ENCODE data around the gene LARP4B. TPM values are rescaled to one million over a fixed set of nuclear protein-coding genes. Genes with fewer than 3 reads are reported as not detected.

LARP4B gene
- total RNA-seq, 1 experiment from 2014 or later, result 11.1 TPM

- no peaks in the 10 kb centered on the region for H3K27me3 ChIP-seq
- H3K36me3 ChIP-seq, result peaks cover 46% of the 10 kb centered on the region
- peaks cover 17% of the 10 kb centered on the region for H3K9me3 ChIP-seq
- no peak overlapping the region for H3K4me3 ChIP-seq
- DNase-seq, result no peak
Observed at GRCh38 chr10:796233-796632, 135.3 kb downstream of the LARP4B start.

DNA sequence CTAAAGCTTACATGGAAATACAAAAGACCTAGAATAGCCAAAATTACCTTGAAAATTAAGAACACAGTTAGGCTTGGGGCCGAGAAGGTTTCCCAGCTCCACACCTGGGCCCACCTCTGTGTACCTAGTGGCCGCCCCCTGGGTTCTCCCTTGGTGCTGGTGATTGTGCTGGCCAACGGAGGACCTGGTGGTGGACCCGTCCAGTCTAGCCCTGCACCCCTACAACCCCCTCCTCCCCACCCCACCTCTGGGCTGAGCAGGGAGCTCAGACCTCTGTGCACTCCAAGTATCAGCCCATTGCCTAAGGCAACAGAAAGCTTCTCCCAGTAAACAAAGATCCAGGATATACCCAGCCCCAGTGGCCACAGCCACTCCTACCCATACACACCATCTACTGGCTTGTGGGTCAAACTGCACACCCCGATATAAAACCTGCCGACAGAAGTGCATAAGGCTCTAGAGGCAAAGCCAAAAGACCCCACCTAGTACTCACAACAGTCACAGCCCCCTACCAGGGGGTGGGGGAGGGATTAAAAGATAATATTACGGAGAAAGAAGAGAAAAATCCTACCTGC lies 137.0 kb downstream of the LARP4B start:
- DNase-seq, result no peak
- H3K9me3 ChIP-seq, result peaks cover 17% of the 10 kb centered on the region
- peaks cover 40% of the 10 kb centered on the region for H3K36me3 ChIP-seq
- no peak overlapping the region for H3K4me3 ChIP-seq
- no peaks in the 10 kb centered on the region for H3K27me3 ChIP-seq

DNA sequence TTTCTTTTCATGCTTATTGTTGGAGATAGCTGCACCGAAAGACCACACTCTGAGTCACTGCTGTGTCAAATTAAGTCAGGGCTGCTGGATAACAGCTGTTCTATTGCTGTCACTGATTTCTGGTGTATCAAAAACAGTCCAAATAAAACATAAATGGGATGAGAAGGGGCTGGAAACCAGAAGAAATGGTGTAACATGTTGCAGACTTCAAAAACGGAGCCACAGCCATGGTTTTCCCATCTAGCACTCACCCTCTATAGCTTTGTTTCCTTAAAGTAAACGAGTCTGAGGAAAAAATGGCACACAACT lies 138.8 kb downstream of the LARP4B start:
- H3K36me3 ChIP-seq, result peaks cover 25% of the 10 kb centered on the region
- no peak overlapping the region for H3K4me3 ChIP-seq
- no peaks in the 10 kb centered on the region for H3K27me3 ChIP-seq
- no peak for DNase-seq
- peaks cover 11% of the 10 kb centered on the region for H3K9me3 ChIP-seq

DNA sequence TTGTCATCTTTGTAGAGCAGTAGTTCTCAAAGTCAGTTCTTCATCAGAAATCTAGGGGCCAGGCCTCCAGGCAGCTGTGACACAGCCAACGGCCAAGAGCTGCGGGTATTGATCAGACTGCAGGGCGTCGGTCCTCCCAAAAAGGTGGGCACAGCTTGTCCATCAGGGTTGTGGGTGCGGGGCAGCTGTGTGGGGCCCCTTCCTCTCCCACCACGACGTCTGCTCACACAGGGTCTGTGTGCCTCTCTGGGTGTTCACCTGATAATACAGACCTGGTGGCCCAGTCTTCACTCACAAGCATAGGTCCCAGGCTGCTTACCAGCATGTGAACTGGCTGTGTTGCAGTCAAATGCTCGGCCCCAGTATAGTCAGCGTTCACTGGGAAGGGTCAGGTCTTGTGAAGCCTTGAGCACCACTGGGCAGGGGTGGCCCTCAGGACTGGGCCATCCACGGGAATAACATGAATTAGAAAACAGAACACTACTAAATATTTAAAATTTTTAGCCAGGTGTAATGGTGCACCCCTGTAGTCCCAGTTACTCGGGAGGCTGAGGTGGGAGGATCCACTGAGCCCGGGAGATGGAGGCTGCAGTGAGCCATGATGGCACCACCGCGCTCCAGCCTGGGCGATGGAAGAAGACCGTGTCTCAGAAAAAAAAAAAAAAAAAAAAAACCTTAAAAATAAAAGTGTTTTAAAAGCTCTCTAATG lies 139.3 kb downstream of the LARP4B start:
- DNase-seq, result no peak
- no peaks in the 10 kb centered on the region for H3K27me3 ChIP-seq
- H3K9me3 ChIP-seq, result peaks cover 6% of the 10 kb centered on the region
- H3K4me3 ChIP-seq, result no peak overlapping the region
- peaks cover 20% of the 10 kb centered on the region for H3K36me3 ChIP-seq

DNA sequence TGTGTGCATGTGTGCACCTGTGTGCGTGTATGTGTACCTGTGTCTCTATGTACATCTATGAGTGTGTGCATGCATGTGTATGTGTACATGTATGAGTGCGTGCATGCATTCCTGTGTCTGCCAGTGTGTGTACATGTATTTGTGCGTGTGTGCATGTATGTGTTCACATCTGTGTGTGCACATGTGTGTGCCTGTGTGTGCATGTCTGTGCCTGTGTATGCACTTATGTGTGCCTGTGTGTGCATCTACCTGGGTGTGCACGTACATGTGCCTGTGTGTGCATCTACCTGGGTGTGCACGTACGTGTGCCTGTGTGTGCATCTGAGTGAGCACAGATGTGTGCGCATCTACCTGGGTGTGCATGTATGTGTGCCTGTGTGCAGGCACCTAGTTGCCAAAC lies 139.9 kb downstream of the LARP4B start:
- Histone ChIP-seq H3K4me3 (no peak overlapping the region), H3K9me3 (peaks cover under 1% of the 10 kb centered on the region; the same call in 1 of the 2 replicates), H3K27me3 (no peaks in the 10 kb centered on the region), H3K36me3 (peaks cover 14% of the 10 kb centered on the region)
- no peak for DNase-seq

DNA sequence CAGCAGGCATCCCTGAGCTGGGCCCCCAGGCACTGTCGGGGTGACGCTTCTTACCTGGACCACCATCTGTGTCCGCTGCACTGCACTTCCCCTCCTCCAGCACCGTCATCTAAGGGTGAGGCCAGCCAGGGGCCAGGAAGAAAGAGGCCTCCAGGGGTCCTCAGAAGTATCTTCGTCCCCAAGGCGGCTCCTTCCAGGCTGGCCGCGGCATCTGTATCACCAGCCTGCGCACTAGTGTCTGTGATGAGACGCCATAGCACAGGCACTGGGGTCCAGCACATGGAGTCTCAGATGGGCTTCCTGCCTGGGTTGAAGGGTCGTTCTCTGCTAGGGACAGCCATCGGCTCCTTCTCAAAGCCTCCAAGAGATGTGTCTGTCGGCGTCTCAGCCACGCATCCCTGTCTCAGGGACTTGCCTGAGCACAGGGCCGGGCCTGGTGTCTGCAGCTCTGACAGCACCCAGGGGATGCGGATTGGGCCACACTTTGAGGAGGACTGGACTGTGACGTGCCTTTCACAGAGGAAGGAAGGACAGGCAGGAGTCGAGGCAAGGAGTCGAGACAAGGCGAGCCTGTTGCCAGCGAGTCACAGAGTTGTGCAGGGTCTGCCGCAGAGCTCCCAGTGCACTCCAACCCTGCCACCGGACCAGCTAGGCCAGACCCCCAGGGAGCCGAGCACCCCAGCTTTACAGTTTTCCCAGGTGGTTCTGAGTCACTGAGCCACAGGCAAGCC lies 140.5 kb downstream of the LARP4B start:
- H3K4me3 ChIP-seq, result no peak overlapping the region
- H3K9me3 ChIP-seq, result no peaks in the 10 kb centered on the region
- no peaks in the 10 kb centered on the region for H3K27me3 ChIP-seq
- H3K36me3 ChIP-seq, result peaks cover 11% of the 10 kb centered on the region
- no peak for DNase-seq

GRCh38 chr10:789831-790701 lies 141.4 kb downstream of the LARP4B start:
- H3K36me3 ChIP-seq, result peaks cover 6% of the 10 kb centered on the region
- H3K4me3 ChIP-seq, result no peak overlapping the region
- no peak for DNase-seq
- H3K9me3 ChIP-seq, result no peaks in the 10 kb centered on the region
- no peaks in the 10 kb centered on the region for H3K27me3 ChIP-seq

GRCh38 chr10:788796-789748 lies 142.4 kb downstream of the LARP4B start:
- H3K27me3 ChIP-seq, result no peaks in the 10 kb centered on the region
- peak; percentile 41 for DNase-seq
- peaks cover 6% of the 10 kb centered on the region for H3K36me3 ChIP-seq
- H3K4me3 ChIP-seq, result no peak overlapping the region
- no peaks in the 10 kb centered on the region for H3K9me3 ChIP-seq

- Histone ChIP-seq H3K9me3 (no peaks in the 10 kb centered on the region), H3K4me3 (no peak overlapping the region), H3K27me3 (no peaks in the 10 kb centered on the region), H3K36me3 (peaks cover 6% of the 10 kb centered on the region)
- no peak for DNase-seq
Observed at GRCh38 chr10:787933-788651, 143.4 kb downstream of the LARP4B start.

DNA sequence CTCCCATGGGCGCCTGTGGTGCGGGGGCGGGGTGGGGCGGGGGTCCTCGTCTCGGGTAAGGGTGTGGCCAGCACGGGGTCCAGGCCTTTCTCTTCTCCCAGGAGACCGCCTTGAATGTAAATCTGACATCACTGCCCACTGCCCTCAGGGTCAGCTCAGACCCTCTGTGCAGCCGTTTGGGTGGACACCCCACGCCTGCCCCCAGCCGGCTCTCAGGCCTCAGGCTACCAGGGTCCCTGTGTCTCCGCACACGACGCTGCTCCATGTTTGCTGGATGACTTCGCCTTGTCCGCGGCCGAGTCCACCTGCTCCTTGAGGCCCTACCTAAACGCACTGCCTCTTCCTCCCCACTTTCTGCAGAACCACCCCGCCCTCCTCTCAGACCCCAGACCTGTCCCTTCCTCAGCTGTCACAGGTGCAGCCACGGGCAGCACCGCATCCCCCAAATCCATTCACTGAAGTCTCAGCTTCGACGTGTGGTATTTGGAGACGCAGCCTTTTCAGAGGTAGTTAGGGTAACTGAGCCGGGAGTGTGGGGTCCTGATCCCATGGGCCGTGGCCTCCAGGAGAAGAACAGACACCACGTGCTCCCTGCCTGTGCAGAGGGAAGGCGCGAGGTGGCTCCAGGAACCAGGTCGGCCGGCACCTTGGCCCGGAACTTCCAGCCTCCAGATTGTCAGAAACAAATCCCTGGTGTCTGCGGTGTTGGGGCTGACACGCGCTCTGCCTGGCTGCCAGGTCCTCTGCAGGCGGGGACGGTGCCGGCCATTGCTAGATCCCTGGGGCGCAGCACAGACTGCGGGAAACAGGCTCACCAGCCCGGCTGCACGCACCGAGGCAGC lies 144.7 kb downstream of the LARP4B start:
- H3K9me3 ChIP-seq, result no peaks in the 10 kb centered on the region
- H3K36me3 ChIP-seq, result peaks cover 6% of the 10 kb centered on the region
- no peak overlapping the region for H3K4me3 ChIP-seq
- DNase-seq, result no peak
- H3K27me3 ChIP-seq, result no peaks in the 10 kb centered on the region

DNA sequence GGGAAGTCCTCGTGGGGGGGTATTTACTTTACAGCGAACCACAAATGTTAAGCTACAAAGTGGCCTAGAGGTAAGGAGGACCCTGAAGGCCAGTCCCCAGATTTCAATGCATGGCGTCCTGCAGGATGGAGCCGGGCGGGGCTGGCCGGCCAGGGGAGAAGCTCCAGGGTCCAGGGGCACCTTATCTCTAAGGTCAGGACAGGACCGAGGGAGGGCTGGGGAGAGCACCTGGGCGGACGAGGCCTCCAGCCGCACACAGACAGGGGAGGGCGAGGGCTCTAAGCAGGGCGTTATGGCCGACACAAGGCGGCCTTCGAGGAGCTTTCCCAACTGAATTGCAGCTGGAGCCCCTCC lies 145.7 kb downstream of the LARP4B start:
- H3K27me3 ChIP-seq, result no peaks in the 10 kb centered on the region
- H3K36me3 ChIP-seq, result no peaks in the 10 kb centered on the region
- no peak for DNase-seq
- H3K4me3 ChIP-seq, result no peak overlapping the region
- H3K9me3 ChIP-seq, result no peaks in the 10 kb centered on the region

GRCh38 chr10:785089-785860 lies 146.2 kb downstream of the LARP4B start:
- H3K27me3 ChIP-seq, result no peaks in the 10 kb centered on the region
- no peaks in the 10 kb centered on the region for H3K36me3 ChIP-seq
- no peak for DNase-seq
- H3K4me3 ChIP-seq, result no peak overlapping the region
- H3K9me3 ChIP-seq, result no peaks in the 10 kb centered on the region

- 0 out of 2 replicates have a peak overlapping the region, but pooled peaks have one; percentile 4 for H3K4me3 ChIP-seq
- DNase-seq, result peak; percentile 79
- no peaks in the 10 kb centered on the region for H3K36me3 ChIP-seq
- no peaks in the 10 kb centered on the region for H3K27me3 ChIP-seq
- no peaks in the 10 kb centered on the region for H3K9me3 ChIP-seq
Observed at GRCh38 chr10:784403-785088, 147.0 kb downstream of the LARP4B start.

All from MG63 (cell line).